IPS-NIHi7 (cell line): ENCODE results near the gene SPEF1.

Experiments used
- DNase-seq: peaks from one replicate; pipeline ENCODE4 v3.0.0; 2012; ENCODE audit warnings: mixed read lengths; ENCODE audit errors: extremely low spot score

The SPEF1 gene

DNA sequence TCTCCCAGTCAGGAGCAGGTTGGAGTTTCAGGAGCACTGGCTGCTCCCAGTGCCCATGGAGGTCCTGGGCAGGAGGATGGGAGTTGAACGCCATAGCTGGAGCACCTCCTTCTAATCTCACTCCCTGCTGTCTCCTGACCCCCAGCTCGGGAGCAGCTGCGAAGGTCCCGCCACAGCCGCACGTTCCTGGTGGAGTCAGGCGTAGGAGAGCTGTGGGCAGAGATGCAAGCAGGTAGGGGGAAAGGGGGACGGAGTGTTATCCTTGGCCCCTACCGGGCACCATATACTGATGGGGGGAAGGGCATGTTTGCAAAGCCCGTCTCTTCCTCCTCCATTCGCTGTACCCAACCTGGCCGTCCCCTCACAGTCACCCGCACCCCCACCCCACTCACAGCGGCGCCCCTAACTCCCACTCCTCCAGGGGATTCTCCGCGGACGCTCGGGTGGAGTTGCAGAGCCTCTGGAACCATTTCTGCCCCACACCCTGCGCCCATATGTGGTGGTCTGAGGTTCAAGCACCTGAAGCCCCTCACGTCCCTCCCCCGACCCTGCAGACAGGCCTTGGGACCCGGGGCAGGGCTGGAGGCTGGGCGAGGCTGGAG lies 32.1 kb downstream of the SPEF1 start:
- no peak for DNase-seq

DNA sequence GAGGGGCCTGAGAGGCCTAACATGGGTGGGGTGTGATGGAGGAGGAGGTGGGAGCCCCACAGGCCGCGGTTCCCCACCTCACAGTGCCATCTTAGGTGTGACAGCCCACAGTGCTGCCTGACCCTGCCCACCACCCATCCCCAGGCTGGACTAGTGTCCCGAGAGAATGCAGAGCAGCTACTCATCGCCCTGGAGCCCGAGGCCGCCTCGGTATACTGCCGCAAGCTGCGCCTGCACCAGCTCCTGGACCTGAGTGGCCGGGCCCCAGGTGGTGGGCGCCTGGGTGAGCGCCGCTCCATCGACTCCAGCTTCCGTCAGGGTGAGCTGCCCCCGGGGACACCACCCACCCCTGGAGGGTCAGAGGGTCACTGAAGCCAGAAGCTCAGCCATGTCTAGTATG lies 33.2 kb downstream of the SPEF1 start:
- no peak for DNase-seq

DNA sequence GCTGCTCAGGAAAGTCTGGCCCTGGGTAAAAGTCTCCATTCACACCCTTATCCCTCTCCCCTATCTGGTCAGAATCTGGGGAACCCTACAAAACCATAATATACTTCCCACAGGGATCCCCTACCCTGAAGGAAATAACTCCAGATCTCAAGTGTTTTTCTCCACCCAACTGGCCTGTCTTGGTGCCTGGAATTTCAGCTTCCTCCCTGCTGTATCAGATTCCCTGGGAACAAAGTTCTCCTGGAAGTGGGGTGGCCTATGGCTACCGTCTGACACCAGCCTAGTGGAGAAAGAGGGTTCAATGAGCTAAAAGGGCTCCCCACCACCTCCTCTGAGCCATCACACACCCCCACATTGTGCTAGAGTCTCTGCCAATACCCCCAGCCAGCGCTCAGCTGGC lies 33.8 kb downstream of the SPEF1 start:
- DNase-seq, result no peak

DNA sequence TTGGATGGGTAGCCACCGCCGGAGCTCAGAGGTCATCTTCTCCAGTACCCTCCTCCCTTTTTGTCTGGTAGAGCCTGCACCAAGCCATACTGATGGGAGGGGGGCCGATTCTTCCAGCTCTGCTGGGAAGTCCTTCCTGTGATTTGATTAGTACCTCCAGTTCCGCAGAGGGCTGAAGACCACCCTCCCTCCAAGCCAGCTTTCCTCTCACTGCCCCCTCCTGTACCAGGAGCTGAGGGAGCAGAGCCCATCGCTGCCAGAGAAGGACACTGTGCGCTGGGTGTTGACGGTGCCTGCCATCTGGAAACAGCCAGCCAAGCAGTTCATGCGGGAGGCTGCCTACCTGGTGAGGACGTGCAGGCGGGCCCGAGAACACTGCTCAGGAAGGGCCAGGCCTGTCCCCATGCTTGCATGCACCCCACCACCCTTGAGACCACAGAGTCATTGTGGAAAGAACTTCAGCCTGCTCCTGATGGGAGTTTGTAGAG lies 35.5 kb downstream of the SPEF1 start:
- DNase-seq, result no peak

GRCh38 chr20:3744806-3745685 lies 36.2 kb downstream of the SPEF1 start:
- peak; percentile 98 for DNase-seq

- DNase-seq, result no peak
Measured at GRCh38 chr20:3744037-3744436, 37.2 kb downstream of the SPEF1 start.

DNA sequence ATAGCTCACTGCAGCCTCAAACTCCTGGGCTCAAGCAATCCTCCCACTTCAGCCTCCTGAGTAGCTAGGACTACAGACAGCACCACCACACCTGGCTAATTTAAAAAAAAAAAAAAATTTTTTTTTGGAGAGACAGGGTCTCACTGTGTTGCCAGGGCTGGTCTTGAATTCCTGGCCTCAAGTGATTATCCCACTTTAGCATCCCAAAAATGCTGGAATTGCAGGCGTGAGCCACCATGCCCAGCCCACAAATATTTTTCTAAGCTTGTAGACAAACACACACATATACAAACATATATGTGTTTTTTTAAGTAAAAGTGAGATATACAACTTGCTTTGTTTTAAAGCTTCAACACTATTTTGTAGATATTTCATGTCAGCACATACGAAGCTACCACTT lies 38.0 kb downstream of the SPEF1 start:
- no peak for DNase-seq

- DNase-seq, result no peak
Measured at GRCh38 chr20:3741836-3742458, 39.3 kb downstream of the SPEF1 start.

DNA sequence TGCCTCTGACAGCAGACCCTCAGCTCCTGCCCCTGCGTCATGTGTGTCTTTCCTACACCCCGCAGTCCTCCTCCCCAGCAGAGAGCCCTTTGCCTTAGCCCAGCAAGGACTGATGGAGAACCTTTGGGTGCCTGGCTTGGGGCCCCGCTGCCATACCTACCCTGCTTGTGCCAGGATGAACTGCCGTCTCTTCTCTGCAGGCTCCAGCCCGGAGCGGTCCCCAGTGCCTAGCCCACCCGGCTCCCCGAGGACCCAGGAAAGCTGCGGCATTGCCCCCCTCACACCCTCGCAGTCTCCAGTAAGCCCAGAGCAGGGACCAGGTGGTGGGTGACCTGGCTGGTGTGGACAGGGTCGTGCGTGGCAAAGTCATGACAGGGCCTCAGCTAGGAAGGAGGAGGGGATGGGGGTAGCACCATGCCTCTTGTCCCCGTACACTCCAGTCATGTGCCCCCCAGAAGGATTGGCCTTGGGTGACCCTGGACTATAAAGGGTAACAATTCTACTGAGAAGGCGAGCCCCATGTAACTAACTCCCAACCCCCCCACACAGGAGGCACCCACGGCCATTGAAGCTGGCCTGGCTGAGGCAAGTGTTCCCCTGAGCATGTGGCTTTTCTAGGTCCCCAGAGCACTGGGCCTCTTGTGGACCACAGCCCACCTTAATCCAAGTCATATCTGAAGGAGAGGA lies 40.5 kb downstream of the SPEF1 start:
- DNase-seq, result no peak

DNA sequence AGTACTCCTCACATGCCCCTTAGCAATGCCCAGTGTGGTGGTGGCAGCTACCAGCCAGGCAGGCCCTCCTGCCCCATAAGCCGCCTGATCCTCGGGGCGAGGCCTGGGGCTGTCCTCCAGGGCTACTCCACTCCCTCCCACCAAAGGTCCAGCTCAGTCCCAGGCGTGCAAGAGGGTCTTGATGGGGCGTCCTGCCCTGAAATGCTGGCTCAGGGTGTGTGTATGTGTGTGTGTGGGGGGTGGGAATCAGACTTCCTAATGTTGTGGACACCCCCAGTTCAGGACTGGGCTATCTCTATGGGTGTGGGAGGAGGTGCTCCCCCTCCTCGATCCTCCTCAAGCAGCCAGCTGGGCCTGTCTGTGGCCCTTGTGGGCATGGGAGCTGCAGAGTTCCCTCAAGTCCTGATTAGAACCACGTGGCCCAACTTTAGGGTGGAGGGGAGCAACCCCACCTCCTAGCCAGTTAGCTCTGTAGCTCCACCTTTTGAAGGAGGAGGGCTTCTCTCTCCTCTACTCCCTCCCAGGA lies 41.3 kb downstream of the SPEF1 start:
- DNase-seq, result no peak

- no peak for DNase-seq
Measured at GRCh38 chr20:3739054-3739925, 42.0 kb downstream of the SPEF1 start.

GRCh38 chr20:3738111-3739053 lies 42.9 kb downstream of the SPEF1 start:
- DNase-seq, result no peak

- no peak for DNase-seq
Measured at GRCh38 chr20:3735768-3736167, 45.5 kb downstream of the SPEF1 start.

GRCh38 chr20:3734111-3734843 lies 47.0 kb downstream of the SPEF1 start:
- DNase-seq, result no peak

DNA sequence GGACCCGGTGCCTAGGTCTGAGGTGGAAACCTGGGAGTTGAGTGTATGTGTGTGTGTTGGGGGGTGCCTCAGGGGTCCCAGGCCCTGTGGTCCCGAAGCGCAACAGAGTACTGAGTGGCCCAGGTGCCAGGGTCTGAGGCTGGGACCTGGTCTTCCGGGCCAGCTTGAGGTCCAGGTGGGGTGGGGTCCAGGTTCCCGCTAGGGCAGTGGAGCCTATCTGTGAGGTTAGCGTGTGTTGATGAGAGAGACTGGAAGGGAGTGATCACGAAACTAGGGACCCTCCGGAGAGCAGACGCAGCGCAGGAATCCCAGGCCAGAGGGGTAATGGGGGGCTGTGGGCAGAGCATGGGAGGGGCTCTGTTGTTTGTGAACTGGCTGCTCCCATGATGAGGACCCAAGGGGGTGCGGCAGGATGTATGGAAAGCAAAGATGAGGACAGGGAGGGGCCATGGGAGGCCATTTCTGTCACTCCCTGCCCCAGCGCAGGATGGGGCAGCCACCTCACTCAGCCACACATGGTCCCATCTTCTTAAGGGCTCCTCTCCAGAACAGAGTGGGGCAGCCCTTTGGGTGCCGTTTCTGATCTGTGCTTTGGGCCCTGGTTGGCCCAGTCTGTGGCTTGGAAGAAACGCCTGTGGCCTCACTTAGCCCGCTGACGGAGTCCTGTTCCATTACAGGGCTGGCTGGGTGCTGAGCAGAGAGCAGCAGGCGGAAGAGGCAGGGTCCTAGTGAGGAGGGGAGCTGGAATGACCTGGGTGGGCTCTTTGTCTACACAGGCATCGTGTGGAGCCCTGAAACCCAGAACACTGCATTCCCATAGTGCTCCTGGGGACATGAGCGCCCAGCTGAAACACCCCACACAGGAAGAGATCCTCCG lies 47.9 kb downstream of the SPEF1 start:
- DNase-seq, result no peak

GRCh38 chr20:3732327-3733118 lies 48.7 kb downstream of the SPEF1 start, which contains the start of gene HSPA12B:
HSPA12B (plus strand) TSS chr20:3732685; CDS start chr20:3738675, 5,990 bp downstream.
- DNase-seq, result peak; percentile 86

GRCh38 chr20:3731944-3732326 lies 49.3 kb downstream of the SPEF1 start:
- no peak for DNase-seq
